HEK293T (cell line): Measurements from ENCODE around the gene KCNJ16.

ENCODE experiments used
- CTCF ChIA-PET: fragments of 350-600 bp; formaldehyde crosslinking; extraction: SDS; loops from one replicate; lab custom pipeline; 2021; ENCODE audit warnings: antibody characterized with exemption, inconsistent platforms; lab: Yijun Ruan, JAX
- POLR2A ChIA-PET: fragments of 350-600 bp; formaldehyde crosslinking; extraction: SDS; loops from one replicate; lab custom pipeline; 2020; ENCODE audit warnings: antibody characterized with exemption, inconsistent platforms; lab: Yijun Ruan, JAX
- DNase-seq: peaks from one replicate; pipeline ENCODE4 v3.0.0; 2012; ENCODE audit warnings: mixed read lengths; ENCODE audit errors: extremely low spot score
- ARNT ChIP-seq: fragments of 450-650 bp; IDR thresholded peaks from 2 replicates; pipeline ENCODE4 v1.6.1; 2017; ENCODE audit warnings: mild to moderate bottlenecking
- BHLHE40 ChIP-seq: fragments of 450-650 bp; IDR thresholded peaks from 2 replicates; pipeline ENCODE4 v1.6.1; 2016; ENCODE audit warnings: mild to moderate bottlenecking, moderate library complexity, borderline replicate concordance
- CTBP1 ChIP-seq: fragments of 450-650 bp; IDR thresholded peaks from 2 replicates; pipeline ENCODE4 v1.6.1; 2016; ENCODE audit warnings: borderline replicate concordance
- ELF4 ChIP-seq: fragments of 450-650 bp; IDR thresholded peaks from 2 replicates; pipeline ENCODE4 v1.6.1; 2017; ENCODE audit warnings: antibody characterized with exemption
- FOXA1 ChIP-seq: fragments of 450-650 bp; IDR thresholded peaks from 2 replicates; pipeline ENCODE4 v1.6.1; 2016; ENCODE audit warnings: mild to moderate bottlenecking
- FOXK2 ChIP-seq: fragments of 450-650 bp; IDR thresholded peaks from 2 replicates; pipeline ENCODE4 v1.6.1; 2016; ENCODE audit warnings: mild to moderate bottlenecking
- FOXM1 ChIP-seq: fragments of 450-650 bp; IDR thresholded peaks from 2 replicates; pipeline ENCODE4 v1.6.1; 2017; ENCODE audit warnings: mild to moderate bottlenecking, borderline replicate concordance
- HDGF ChIP-seq: fragments of 450-650 bp; IDR thresholded peaks from 2 replicates; pipeline ENCODE4 v1.6.1; 2017; ENCODE audit warnings: antibody characterized with exemption, borderline replicate concordance
- L3MBTL2 ChIP-seq: fragments of 450-650 bp; conservative IDR thresholded peaks from 2 replicates; pipeline ENCODE4 v1.6.1; 2016; ENCODE audit warnings: mild to moderate bottlenecking
- LEF1 ChIP-seq: fragments of 450-650 bp; IDR thresholded peaks from 2 replicates; pipeline ENCODE4 v1.6.1; 2017; ENCODE audit warnings: mild to moderate bottlenecking, borderline replicate concordance
- NFRKB ChIP-seq: fragments of 450-650 bp; IDR thresholded peaks from 2 replicates; pipeline ENCODE4 v1.6.1; 2016; ENCODE audit warnings: mild to moderate bottlenecking, moderate library complexity
- PKNOX1 ChIP-seq: fragments of 450-650 bp; IDR thresholded peaks from 2 replicates; pipeline ENCODE4 v1.6.1; 2016
- SP1 ChIP-seq: fragments of 450-650 bp; IDR thresholded peaks from 2 replicates; pipeline ENCODE4 v1.6.1; 2017
- SUZ12 ChIP-seq: fragments of 450-650 bp; IDR thresholded peaks from 2 replicates; pipeline ENCODE4 v1.6.1; 2016; ENCODE audit warnings: mild to moderate bottlenecking
- TARDBP ChIP-seq: fragments of 450-650 bp; IDR thresholded peaks from 2 replicates; pipeline ENCODE4 v1.6.1; 2016
- ZNF384 ChIP-seq: fragments of 450-650 bp; IDR thresholded peaks from 2 replicates; pipeline ENCODE4 v1.6.1; 2016

The KCNJ16 gene

DNA sequence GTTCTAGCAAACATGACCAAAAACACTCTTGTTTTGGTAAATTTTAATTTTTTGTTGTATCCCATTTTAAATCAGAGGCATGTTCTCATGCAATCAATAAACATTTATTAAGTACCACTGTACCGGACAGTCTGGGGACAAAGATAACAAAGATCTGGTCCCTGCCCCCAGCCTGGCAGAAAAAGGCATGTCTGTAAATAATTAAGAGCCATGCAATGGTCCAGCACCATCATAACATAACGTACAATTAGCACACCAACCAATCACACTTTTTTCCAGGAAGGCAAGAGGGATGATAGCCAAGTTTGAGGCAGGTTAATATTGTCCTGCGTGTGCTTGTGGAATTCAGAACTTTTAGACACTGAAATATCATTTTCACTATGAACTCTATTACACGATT lies 3.5 kb downstream of the KCNJ16 start:
- ChIA-PET POLR2A (no interaction called here), CTCF (interaction anchor here (0.6 kb wide), 1 partner anchor 268 kb away, joined by 3 read pairs; no protein-coding TSS in a partner anchor)
- TF ChIP-seq ZNF384 (no peak), BHLHE40 (no peak), TARDBP (no peak), SUZ12 (no peak), HDGF (no peak), LEF1 (no peak), L3MBTL2 (no peak), SP1 (no peak), ELF4 (no peak), FOXM1 (no peak), CTBP1 (no peak), FOXA1 (no peak), PKNOX1 (no peak), NFRKB (no peak), ARNT (no peak), FOXK2 (no peak)
- no peak for DNase-seq

- no peak for DNase-seq
- POLR2A ChIA-PET: no interaction called here
- CTCF ChIA-PET: no interaction called here
- TF ChIP-seq ELF4: no peak
- no peak for TF ChIP-seq BHLHE40
- no peak for TF ChIP-seq FOXK2
- no peak for TF ChIP-seq PKNOX1
- no peak for TF ChIP-seq L3MBTL2
- no peak for TF ChIP-seq ARNT
These were observed 4.0 kb downstream of the KCNJ16 start for GRCh38 chr17:70078994-70079531.

GRCh38 chr17:70080541-70081347 lies 5.7 kb downstream of the KCNJ16 start:
- ChIA-PET CTCF (interaction anchor here (0.6 kb wide), 1 partner anchor 210 kb away, joined by 7 read pairs; no protein-coding TSS in a partner anchor), POLR2A (no interaction called here)
- DNase-seq: no peak
- TF ChIP-seq SP1 (no peak), FOXA1 (no peak), LEF1 (no peak), SUZ12 (no peak), FOXM1 (no peak), L3MBTL2 (no peak)

- no peak for TF ChIP-seq NFRKB
- TF ChIP-seq SUZ12: no peak
- TF ChIP-seq L3MBTL2: no peak
- no peak for TF ChIP-seq FOXK2
- no peak for TF ChIP-seq LEF1
- TF ChIP-seq ZNF384: no peak
- TF ChIP-seq FOXM1: no peak
- no peak for TF ChIP-seq CTBP1
- no peak for TF ChIP-seq PKNOX1
- no peak for TF ChIP-seq TARDBP
- TF ChIP-seq BHLHE40: no peak
- TF ChIP-seq ELF4: no peak
- no peak for TF ChIP-seq SP1
- no peak for TF ChIP-seq FOXA1
- no peak for TF ChIP-seq ARNT
- no peak for TF ChIP-seq HDGF
- DNase-seq: no peak
- ChIA-PET POLR2A (no interaction called here), CTCF (no interaction called here)
These were observed 6.9 kb downstream of the KCNJ16 start for GRCh38 chr17:70081885-70082284.

DNA sequence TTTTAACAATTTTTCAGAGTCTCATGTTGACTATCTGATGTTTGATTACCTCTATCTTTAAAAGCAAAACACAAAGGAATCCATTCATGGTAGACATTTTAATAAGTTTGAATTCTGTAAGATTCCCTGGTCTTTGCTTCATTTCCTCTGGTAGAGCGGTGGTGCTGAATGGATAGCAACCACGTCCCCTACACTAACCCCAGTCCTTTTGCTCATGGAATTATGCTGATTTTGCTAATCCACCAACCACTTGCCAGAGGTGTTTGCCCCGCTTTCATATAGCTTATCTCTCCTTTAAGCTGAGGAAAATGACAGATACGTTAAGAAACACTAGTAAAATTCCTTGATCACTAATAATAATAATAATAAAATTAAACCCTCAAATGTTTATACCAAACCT lies 9.5 kb downstream of the KCNJ16 start:
- POLR2A ChIA-PET: no interaction called here
- TF ChIP-seq L3MBTL2 (no peak), BHLHE40 (no peak), PKNOX1 (no peak), ARNT (no peak), LEF1 (no peak), FOXA1 (no peak), FOXK2 (no peak), ZNF384 (no peak)
- no peak for DNase-seq
- CTCF ChIA-PET: no interaction called here

DNA sequence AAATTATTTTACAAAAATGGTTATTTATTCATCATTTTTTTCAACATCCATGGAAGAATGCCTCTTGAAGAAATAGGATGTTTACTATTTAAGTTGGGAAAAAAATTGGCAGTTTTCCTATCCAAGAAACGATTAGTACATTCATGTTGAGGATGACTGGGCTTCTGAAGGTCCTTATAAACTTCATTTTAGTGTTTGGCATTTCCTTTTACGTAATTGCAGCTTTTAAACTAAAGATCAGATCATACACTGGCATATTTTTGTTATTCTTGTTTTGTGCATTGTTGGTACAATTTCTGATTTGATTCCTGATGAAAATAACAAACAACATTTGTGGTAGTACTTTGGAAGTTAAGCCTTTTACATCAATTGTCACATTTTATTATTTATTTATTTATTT lies 11.5 kb downstream of the KCNJ16 start:
- ChIA-PET POLR2A (no interaction called here), CTCF (no interaction called here)
- no peak for DNase-seq
- TF ChIP-seq SUZ12: no peak
- no peak for TF ChIP-seq L3MBTL2
- TF ChIP-seq HDGF: no peak
- TF ChIP-seq ARNT: no peak
- TF ChIP-seq TARDBP: no peak
- no peak for TF ChIP-seq FOXM1
- TF ChIP-seq BHLHE40: no peak
- TF ChIP-seq NFRKB: no peak
